PFSK-1 (cell line): ENCODE data around the gene GP5.

Source experiments
- FOXP2 ChIP-seq: optimal IDR thresholded peaks from 2 replicates; pipeline ENCODE3; 2011; ENCODE audit warnings: borderline replicate concordance, control low read depth, inconsistent platforms; ENCODE audit not compliant: insufficient read depth; ENCODE audit errors: extremely low read length, extremely low read depth
- POLR2AphosphoS5 ChIP-seq: IDR thresholded peaks from 2 replicates; pipeline ENCODE4 v1.6.1; 2012; ENCODE audit warnings: low read depth, mild to moderate bottlenecking, control low read depth, low read length, moderate library complexity
- SIN3A ChIP-seq: IDR thresholded peaks from 2 replicates; pipeline ENCODE4 v1.6.1; 2012; ENCODE audit warnings: mild to moderate bottlenecking, low read length, moderate library complexity, borderline replicate concordance; ENCODE audit not compliant: insufficient read depth
- TAF1 ChIP-seq: IDR thresholded peaks from 2 replicates; pipeline ENCODE4 v1.6.1; 2012; ENCODE audit warnings: low read length, control low read depth, borderline replicate concordance; ENCODE audit not compliant: insufficient read depth
- TF ChIP-seq, protein P1 (sequence below), 2 experiments: IDR thresholded peaks; 2 replicates each; pipeline versions ENCODE4 v1.6.1 to v1.8.0; 2011 to 2012; ENCODE audit warnings: low read depth in 2 of 2, low read length in 2 of 2, control low read depth in 1 of 2, inconsistent platforms in 1 of 2, mild to moderate bottlenecking in 1 of 2, moderate library complexity in 1 of 2; ENCODE audit not compliant: insufficient read depth in 1 of 2

The GP5 gene

DNA sequence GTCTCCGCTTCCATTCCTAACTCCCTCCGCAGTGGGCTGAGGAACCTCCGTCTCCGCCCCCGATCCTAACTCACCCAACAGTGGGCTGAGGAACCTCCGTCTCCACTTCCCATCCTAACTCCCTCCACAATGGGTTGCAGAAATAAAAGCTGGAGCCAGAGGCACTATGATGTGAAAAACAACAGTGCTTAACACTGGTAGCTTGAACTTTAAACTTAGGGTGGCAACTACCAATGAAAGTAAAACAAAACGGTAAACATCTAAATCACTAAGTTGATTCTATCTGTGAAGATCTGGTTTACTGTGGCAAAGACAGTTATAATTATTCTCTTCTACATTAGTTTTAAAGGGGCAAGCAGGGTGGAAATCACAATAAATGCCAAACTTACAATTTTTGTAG is 25.9 kb upstream of the GP5 start:
- TF ChIP-seq, protein P1, sequence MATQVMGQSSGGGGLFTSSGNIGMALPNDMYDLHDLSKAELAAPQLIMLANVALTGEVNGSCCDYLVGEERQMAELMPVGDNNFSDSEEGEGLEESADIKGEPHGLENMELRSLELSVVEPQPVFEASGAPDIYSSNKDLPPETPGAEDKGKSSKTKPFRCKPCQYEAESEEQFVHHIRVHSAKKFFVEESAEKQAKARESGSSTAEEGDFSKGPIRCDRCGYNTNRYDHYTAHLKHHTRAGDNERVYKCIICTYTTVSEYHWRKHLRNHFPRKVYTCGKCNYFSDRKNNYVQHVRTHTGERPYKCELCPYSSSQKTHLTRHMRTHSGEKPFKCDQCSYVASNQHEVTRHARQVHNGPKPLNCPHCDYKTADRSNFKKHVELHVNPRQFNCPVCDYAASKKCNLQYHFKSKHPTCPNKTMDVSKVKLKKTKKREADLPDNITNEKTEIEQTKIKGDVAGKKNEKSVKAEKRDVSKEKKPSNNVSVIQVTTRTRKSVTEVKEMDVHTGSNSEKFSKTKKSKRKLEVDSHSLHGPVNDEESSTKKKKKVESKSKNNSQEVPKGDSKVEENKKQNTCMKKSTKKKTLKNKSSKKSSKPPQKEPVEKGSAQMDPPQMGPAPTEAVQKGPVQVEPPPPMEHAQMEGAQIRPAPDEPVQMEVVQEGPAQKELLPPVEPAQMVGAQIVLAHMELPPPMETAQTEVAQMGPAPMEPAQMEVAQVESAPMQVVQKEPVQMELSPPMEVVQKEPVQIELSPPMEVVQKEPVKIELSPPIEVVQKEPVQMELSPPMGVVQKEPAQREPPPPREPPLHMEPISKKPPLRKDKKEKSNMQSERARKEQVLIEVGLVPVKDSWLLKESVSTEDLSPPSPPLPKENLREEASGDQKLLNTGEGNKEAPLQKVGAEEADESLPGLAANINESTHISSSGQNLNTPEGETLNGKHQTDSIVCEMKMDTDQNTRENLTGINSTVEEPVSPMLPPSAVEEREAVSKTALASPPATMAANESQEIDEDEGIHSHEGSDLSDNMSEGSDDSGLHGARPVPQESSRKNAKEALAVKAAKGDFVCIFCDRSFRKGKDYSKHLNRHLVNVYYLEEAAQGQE (IDR thresholded peaks at IDR 0.05; ENCODE audit: insufficient read depth in 1 of 2, low read depth in 2 of 2, low read length in 2 of 2) = no peak
- TF ChIP-seq TAF1 (no peak), SIN3A (no peak), POLR2AphosphoS5 (no peak), FOXP2 (no peak)

DNA sequence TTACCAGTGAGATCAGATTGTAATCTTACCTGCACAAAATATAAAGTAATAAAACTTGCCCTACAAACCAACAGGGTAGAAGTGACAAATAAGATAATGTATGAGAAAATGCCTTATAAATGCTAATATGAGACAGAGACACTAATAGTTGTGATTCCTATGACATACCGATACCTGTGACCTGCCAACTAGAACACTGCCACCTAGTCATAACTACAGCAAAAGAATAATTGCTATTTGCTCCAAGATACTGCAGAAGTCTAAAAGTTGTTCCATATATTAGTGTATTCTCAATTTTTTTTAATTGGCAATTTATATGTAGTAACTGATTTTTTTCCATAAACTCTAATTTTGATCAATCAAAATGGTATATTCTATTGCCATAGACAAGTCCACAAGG is 25.3 kb upstream of the GP5 start:
- TF ChIP-seq POLR2AphosphoS5 (no peak), SIN3A (no peak), FOXP2 (no peak), TAF1 (no peak)
- TF ChIP-seq, protein P1 (IDR thresholded peaks at IDR 0.05; ENCODE audit: insufficient read depth in 1 of 2, low read depth in 2 of 2, low read length in 2 of 2) = no peak

DNA sequence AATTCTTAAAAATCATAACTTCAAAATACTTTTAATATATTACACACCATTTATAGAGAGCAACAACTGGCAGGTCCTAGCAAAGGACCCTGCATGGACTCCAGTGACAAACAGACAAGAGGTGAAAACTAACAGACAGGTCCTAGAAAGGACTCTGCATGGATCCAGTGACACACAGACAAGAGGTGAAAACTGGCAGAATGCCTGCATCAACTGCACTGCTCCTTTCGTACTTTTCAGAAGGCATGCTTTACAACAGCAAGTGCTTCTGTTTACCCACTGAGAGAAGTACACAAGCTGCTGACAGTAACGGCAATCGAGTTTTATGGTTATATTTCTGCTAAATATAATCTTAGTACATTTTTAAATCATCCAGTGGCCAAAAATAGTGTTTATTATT is 24.3 kb upstream of the GP5 start:
- TF ChIP-seq, protein P1 (IDR thresholded peaks at IDR 0.05; ENCODE audit: insufficient read depth in 1 of 2, low read depth in 2 of 2, low read length in 2 of 2) = no peak
- TF ChIP-seq FOXP2 (no peak), POLR2AphosphoS5 (no peak), TAF1 (no peak), SIN3A (no peak)

DNA sequence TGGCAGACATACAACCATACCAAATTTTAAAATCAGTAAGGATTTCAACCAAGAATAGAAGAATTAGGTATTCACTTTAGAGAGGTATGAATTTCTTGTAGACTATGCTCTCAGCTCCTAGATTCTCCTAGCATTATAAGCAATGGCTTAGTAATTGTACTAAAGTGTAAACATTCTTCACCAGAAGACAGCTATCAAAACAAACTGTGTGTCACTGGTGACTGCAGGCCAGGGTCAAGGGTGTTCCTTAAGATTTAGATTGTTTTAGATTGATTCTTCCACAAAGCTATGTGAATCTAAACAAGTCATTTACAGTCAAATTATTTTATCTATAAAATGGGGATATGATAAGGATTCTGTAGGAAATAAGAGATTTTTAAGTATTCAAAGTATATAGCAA is 23.1 kb upstream of the GP5 start:
- TF ChIP-seq SIN3A = no peak
- TF ChIP-seq, protein P1 (IDR thresholded peaks at IDR 0.05; ENCODE audit: insufficient read depth in 1 of 2, low read depth in 2 of 2, low read length in 2 of 2) = no peak
- no peak for TF ChIP-seq POLR2AphosphoS5
- no peak for TF ChIP-seq FOXP2
- TF ChIP-seq TAF1 = no peak

DNA sequence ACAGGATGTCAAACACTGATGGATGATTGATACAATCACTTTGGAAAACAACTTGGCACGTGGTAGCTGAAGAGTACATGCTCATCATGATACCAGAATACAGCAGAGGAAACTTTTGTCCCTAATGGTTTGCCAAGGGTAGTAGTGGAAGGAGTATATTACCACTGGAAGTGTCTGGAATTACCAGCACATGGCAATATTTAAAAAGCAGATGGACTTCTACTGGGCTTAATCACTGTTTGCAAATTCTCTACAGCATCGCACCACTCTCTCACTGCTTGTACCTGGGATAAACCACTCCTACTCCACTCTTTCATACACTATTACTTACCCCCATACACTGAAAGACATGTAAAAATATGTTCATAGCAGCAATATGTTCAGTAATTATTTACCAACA is 19.6 kb upstream of the GP5 start:
- no peak for TF ChIP-seq TAF1
- no peak for TF ChIP-seq FOXP2
- TF ChIP-seq POLR2AphosphoS5 = no peak
- TF ChIP-seq, protein P1 (IDR thresholded peaks at IDR 0.05; ENCODE audit: insufficient read depth in 1 of 2, low read depth in 2 of 2, low read length in 2 of 2) = no peak
- no peak for TF ChIP-seq SIN3A
